GM18951 (cell line): ENCODE data around the gene BIRC5.
A peak's percentile ranks its signal among the peaks of the same experiment; 100 is the strongest.

Experiments used
- POLR2A ChIP-seq: IDR thresholded peaks from 4 replicates; pipeline ENCODE4 v1.6.1; 2011; ENCODE audit warnings: mild to moderate bottlenecking; ENCODE audit not compliant: insufficient read length, insufficient read depth; ENCODE audit errors: extremely low read depth
- in situ Hi-C: fragments of 300-500 bp; cut with MboI; formaldehyde crosslinking; loops from one replicate; pipeline ENCODE4 v1.12.0; 2022; ENCODE audit warnings: low sequenced_read_pairs, mixed read lengths, inconsistent platforms; ENCODE audit not compliant: unreplicated experiment

BIRC5 gene

DNA sequence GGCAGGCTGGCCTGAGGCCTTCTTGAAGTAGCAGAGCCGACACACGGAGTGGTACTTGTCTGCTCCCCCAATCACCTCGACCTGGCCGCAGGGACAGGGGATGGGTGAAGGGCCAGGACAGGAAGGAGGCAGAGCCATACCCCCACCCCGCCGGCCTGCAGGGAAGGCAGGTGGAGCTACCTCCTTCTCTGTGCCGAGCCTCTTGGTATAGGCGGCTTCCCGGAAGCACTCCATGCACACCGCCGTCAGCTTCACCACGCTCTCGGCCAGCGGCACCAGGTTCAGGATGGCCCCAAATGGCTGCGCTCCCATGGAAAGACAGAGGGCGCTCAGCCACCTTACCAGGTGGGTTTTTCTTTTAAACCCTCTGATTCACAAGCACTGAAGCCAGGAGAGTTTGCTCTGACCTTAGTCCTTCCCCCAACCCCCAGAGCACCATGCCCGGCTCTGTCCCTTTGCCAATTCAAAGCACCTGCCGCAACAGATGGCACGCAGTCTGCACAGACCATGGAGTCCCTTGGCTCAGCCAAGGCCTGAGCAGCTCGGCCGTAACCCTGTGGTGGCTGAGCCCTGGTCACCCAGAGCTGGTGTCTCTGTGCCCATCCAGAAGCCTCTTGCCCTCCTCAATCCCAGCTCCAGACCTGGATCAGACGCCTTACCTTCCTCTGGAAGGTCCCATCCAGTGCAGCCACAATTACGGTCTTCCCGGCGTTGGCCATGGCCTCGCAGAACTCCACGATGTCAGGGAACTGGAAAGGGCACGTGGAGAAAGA, 39.0 kb upstream of the BIRC5 start:
- in situ Hi-C loops = no loop called here
- no peak for TF ChIP-seq POLR2A

DNA sequence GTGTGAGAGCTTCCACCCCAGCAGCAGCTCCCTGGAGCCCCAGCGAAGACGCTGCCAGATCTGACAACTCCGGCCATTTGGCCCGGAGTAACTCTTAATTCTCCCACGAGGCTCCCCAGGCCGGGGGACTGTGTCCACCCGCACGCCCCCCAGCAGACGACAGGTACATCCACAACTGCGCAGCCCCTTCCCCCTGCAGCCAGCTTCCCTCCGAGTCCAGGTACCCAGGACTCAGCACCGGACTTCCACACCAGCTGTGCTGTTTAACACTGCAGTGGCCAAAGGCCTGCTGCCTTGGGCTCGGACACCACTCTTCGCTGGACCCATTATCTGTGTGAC, 38.4 kb upstream of the BIRC5 start:
- no peak for TF ChIP-seq POLR2A
- in situ Hi-C loops = no loop called here

- in situ Hi-C loops = no loop called here
- peak; percentile 39 for TF ChIP-seq POLR2A
Observed at GRCh38 chr17:78176548-78177025, 37.5 kb upstream of the BIRC5 start.

DNA sequence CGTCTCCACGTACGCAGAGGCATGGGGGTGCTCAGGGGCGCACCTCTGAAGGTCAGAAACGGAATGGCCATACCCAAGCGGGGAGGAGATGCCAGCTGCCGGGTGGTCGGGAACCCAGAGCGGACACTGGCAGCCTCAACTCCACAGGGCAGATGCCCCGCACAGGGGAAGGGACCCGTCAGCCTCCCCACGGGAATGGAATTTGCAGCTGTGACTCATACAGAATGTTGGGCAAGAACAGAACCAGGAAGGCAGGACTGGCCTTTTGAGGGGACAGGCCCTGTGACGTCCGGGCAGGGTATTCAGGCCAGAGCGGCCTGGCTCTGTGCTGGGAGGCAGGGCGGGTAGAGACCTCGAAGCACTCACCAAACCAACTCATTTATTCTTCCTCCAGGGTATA, 34.7 kb upstream of the BIRC5 start:
- TF ChIP-seq POLR2A = no peak
- in situ Hi-C loops = no loop called here

GRCh38 chr17:78180083-78180482, 34.0 kb upstream of the BIRC5 start:
- TF ChIP-seq POLR2A = no peak
- in situ Hi-C loops = loop anchor here (5.0 kb wide), 1 partner anchor 63 kb away; no protein-coding TSS in a partner anchor

GRCh38 chr17:78180508-78180907, 33.5 kb upstream of the BIRC5 start:
- in situ Hi-C loops = loop anchor here (5.0 kb wide), 1 partner anchor 63 kb away; no protein-coding TSS in a partner anchor
- TF ChIP-seq POLR2A = no peak

- in situ Hi-C loops = loop anchor here (5.0 kb wide), 1 partner anchor 65 kb away; no protein-coding TSS in a partner anchor
- no peak for TF ChIP-seq POLR2A
Observed at GRCh38 chr17:78182504-78182903, 31.5 kb upstream of the BIRC5 start.

- in situ Hi-C loops = loop anchor here (5.0 kb wide), 1 partner anchor 67 kb away; no protein-coding TSS in a partner anchor
- no peak for TF ChIP-seq POLR2A
Observed at GRCh38 chr17:78183916-78184315, 30.1 kb upstream of the BIRC5 start.

DNA sequence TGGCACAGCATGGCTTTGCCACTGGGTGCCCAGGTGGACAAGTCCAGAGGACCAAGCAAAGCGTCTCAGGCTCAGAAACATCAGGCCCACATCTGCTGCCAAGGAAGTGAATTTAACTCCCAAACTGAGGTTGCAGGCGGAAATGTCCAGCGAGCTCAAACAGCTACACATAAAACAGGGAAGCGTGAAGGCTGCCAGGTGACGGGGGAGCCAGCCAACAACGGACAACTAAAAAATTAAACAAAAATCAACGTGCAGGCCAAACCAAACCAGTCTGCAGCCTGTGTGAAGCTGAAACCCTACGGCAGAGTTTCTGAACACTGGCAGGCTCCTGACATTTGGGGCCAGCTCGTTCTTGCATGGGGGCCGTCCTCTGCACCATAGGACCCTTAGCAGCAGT, 29.7 kb upstream of the BIRC5 start:
- TF ChIP-seq POLR2A = no peak
- in situ Hi-C loops = loop anchor here (5.0 kb wide), 1 partner anchor 67 kb away; no protein-coding TSS in a partner anchor

- TF ChIP-seq POLR2A = no peak
- in situ Hi-C loops = loop anchor here (5.0 kb wide), 1 partner anchor 68 kb away; no protein-coding TSS in a partner anchor
Observed at GRCh38 chr17:78184868-78185267, 29.2 kb upstream of the BIRC5 start.

GRCh38 chr17:78185981-78186691, 27.9 kb upstream of the BIRC5 start:
- no peak for TF ChIP-seq POLR2A
- in situ Hi-C loops = no loop called here

- peak; percentile 84 for TF ChIP-seq POLR2A
- in situ Hi-C loops = no loop called here
Observed at GRCh38 chr17:78186692-78187595, 27.1 kb upstream of the BIRC5 start, which contains the start of the genes AFMID and TK1. TSS of gene AFMID (plus strand) at chr17:78187362. CDS start at chr17:78187371, 9 bp downstream. TSS of gene TK1 (minus strand) at chr17:78187052. CDS start at chr17:78186994, 58 bp downstream.
